ENCODE data around the gene ZFP57. TPM values are rescaled to one million over a fixed set of nuclear protein-coding genes. Genes with fewer than 3 reads are reported as not detected.

The ZFP57 gene
- total RNA-seq, 1 donor from 2014 or later: not detected

DNA sequence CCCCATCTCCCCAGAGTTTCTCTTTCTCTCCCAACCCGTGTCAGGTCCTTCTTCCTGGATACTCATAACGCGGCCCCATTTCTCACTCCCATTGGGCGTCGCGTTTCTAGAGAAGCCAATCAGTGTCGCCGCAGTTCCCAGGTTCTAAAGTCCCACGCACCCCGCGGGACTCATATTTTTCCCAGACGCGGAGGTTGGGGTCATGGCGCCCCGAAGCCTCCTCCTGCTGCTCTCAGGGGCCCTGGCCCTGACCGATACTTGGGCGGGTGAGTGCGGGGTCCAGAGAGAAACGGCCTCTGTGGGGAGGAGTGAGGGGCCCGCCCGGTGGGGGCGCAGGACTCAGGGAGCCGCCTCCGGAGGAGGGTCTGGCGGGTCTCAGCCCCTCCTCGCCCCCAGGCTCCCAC, 42.3 kb upstream of the ZFP57 start, which contains the start of gene HLA-F:
TSS of gene HLA-F (plus strand) at position 173 of the 404 bp plus-strand sequence. CDS start at position 203, 30 bp downstream.
- H3K36me3 Mint-ChIP-seq: no peaks in the 10 kb centered on the region
- no peak within 1 kb of the TSS for H3K27ac Mint-ChIP-seq
- H3K27me3 Mint-ChIP-seq: peaks cover 76% of the 10 kb centered on the region
- TF ChIP-seq, protein P1, sequence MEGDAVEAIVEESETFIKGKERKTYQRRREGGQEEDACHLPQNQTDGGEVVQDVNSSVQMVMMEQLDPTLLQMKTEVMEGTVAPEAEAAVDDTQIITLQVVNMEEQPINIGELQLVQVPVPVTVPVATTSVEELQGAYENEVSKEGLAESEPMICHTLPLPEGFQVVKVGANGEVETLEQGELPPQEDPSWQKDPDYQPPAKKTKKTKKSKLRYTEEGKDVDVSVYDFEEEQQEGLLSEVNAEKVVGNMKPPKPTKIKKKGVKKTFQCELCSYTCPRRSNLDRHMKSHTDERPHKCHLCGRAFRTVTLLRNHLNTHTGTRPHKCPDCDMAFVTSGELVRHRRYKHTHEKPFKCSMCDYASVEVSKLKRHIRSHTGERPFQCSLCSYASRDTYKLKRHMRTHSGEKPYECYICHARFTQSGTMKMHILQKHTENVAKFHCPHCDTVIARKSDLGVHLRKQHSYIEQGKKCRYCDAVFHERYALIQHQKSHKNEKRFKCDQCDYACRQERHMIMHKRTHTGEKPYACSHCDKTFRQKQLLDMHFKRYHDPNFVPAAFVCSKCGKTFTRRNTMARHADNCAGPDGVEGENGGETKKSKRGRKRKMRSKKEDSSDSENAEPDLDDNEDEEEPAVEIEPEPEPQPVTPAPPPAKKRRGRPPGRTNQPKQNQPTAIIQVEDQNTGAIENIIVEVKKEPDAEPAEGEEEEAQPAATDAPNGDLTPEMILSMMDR (conservative IDR thresholded peaks at IDR 0.05): no peak
- H3K4me1 Mint-ChIP-seq (ENCODE audit: unreplicated experiment): no peaks in the 10 kb centered on the region
- peak within 1 kb of the TSS; percentile 81 for H3K4me3 Mint-ChIP-seq
- DNase-seq (ENCODE audit: extremely low spot score, unreplicated experiment): no peak
- no peaks in the 10 kb centered on the region for H3K9me3 Mint-ChIP-seq

DNA sequence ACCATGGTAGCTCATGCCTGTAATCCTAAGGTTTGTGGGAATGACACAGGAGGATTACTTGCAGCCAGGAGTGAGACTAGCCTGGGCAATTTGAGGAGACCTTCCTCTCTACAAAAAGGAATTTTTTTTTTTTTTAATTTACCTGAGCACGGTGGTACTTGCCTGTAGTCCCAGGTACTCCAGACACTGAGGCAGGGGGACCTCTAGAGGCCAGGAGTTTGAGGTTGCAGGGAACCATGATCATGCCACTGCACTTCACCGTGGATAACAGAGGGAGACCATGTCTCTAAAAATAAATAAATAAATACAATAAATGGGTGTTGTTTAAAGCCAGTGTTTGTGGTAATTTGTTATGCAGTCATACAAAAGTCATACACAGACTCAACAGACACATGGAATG, 39.9 kb upstream of the ZFP57 start:
- Mint-ChIP-seq H3K4me3 (no peak overlapping the region), H3K36me3 (no peaks in the 10 kb centered on the region), H3K27me3 (peaks cover 64% of the 10 kb centered on the region), H3K27ac (no peak overlapping the region), H3K9me3 (no peaks in the 10 kb centered on the region), H3K4me1 (ENCODE audit: unreplicated experiment) (no peaks in the 10 kb centered on the region)
- DNase-seq (ENCODE audit: extremely low spot score, unreplicated experiment): no peak
- TF ChIP-seq, protein P1 (conservative IDR thresholded peaks at IDR 0.05): no peak

DNA sequence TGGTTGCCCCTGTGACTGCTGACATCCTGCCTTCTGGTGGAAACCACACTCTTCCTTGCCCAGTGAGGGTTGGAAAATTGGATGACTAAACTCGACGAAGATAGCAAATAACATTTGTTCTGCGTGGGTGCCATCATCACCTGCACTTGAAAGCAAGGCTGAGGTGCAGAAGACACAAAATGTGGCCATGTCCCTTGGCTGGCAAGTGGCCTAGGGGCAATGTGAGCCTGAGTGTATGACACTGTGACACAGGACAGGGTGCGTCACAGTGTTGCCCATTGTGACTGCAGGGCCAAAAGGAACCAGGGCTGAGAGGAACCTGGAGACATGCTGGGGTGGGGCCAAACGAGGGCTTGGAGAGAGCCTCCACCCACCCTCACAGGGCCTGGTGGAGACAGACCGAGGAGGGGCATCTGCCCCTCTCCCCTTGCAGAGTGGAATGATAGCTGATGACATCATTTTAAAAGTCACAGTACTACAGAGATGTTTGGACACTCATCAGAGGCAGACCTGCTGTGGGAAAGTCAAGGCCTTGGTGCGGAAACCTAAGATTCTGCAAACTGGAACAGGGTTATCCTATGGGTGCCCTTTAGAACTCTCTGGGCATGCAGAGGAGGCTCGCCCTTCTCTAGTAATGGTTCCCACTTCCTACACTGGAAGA, 29.5 kb upstream of the ZFP57 start:
- TF ChIP-seq, protein P1 (conservative IDR thresholded peaks at IDR 0.05): no peak
- peaks cover 77% of the 10 kb centered on the region for H3K27me3 Mint-ChIP-seq
- H3K36me3 Mint-ChIP-seq: no peaks in the 10 kb centered on the region

DNA sequence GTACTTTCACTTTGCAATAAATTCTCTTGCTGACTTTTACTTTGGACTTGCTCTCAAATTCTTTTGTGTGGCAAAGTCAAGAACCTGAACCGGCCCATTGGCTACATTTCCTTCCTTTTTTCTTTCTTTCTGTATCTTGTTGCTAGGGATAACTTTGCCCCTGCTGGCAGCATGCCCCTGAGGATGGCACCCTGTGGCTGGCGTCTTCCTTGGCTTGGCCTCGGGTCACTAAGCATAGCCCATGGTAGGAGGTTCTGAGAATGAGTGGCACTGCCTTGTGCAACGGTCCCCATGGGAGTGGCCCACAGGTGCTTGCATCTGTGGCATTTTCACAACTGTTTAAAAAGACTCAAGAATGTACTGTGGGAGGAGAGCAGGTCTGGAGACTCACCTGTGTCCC, 28.2 kb upstream of the ZFP57 start:
- Mint-ChIP-seq H3K9me3 (no peaks in the 10 kb centered on the region), H3K4me3 (no peak overlapping the region), H3K36me3 (no peaks in the 10 kb centered on the region), H3K27me3 (peaks cover 76% of the 10 kb centered on the region), H3K27ac (no peak overlapping the region), H3K4me1 (ENCODE audit: unreplicated experiment) (no peaks in the 10 kb centered on the region)
- TF ChIP-seq, protein P1 (conservative IDR thresholded peaks at IDR 0.05): no peak
- DNase-seq (ENCODE audit: extremely low spot score, unreplicated experiment): no peak

More for the DNA sequence above, 29.5 kb upstream of the ZFP57 start:
- no peak for DNase-seq (ENCODE audit: extremely low spot score, unreplicated experiment)
- Mint-ChIP-seq H3K4me3 (no peak overlapping the region), H3K9me3 (no peaks in the 10 kb centered on the region), H3K4me1 (ENCODE audit: unreplicated experiment) (no peaks in the 10 kb centered on the region), H3K27ac (no peak overlapping the region)

DNA sequence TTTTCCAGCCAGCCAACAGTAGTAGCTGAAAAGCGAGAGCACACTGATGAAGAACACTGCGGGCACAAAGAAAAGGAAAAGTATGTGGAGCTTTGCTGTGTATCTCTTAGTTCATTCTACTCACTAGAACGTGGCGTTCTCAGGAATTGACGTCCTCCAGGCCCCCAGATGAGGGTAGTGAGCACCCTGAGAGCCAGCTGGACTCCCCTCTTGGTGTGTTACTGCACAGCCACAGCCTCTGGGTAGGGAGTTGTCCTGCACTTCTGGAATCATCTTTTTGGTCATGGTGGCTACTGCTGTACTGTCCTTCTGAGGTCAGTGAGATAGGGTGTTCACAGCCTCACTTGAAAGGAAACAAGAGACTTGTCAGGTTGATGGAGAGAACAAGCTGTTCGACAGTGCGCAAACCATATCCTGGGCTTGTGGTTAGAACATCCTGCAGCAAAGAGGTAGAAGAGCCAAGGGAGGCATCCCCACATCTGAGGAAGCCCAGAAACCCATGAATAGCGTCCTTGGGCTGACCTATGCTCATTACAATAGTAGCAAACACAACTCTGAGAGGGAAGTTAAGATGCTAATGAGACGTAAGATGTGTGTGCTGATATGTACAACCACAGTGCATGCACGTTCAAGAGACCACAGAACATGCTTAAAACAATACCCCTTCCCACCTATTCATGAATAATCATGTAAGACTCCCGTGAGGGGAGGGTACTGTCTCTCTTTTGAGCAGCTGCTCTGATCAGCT, 27.7 kb upstream of the ZFP57 start:
- Mint-ChIP-seq H3K36me3 (no peaks in the 10 kb centered on the region), H3K4me1 (ENCODE audit: unreplicated experiment) (no peaks in the 10 kb centered on the region), H3K9me3 (no peaks in the 10 kb centered on the region), H3K27ac (no peak overlapping the region), H3K27me3 (peaks cover 79% of the 10 kb centered on the region), H3K4me3 (no peak overlapping the region)
- DNase-seq (ENCODE audit: extremely low spot score, unreplicated experiment): no peak
- TF ChIP-seq, protein P1 (conservative IDR thresholded peaks at IDR 0.05): no peak

Data from type B pancreatic cell (in vitro differentiated cells).